Measurements from ENCODE around the gene WDFY4.
"Not testable (repeated sequence)": the region's sequence is repeated elsewhere in the genome, so short reads cannot be mapped to it uniquely, and the experiment has no call there.

Gene WDFY4, protein sequence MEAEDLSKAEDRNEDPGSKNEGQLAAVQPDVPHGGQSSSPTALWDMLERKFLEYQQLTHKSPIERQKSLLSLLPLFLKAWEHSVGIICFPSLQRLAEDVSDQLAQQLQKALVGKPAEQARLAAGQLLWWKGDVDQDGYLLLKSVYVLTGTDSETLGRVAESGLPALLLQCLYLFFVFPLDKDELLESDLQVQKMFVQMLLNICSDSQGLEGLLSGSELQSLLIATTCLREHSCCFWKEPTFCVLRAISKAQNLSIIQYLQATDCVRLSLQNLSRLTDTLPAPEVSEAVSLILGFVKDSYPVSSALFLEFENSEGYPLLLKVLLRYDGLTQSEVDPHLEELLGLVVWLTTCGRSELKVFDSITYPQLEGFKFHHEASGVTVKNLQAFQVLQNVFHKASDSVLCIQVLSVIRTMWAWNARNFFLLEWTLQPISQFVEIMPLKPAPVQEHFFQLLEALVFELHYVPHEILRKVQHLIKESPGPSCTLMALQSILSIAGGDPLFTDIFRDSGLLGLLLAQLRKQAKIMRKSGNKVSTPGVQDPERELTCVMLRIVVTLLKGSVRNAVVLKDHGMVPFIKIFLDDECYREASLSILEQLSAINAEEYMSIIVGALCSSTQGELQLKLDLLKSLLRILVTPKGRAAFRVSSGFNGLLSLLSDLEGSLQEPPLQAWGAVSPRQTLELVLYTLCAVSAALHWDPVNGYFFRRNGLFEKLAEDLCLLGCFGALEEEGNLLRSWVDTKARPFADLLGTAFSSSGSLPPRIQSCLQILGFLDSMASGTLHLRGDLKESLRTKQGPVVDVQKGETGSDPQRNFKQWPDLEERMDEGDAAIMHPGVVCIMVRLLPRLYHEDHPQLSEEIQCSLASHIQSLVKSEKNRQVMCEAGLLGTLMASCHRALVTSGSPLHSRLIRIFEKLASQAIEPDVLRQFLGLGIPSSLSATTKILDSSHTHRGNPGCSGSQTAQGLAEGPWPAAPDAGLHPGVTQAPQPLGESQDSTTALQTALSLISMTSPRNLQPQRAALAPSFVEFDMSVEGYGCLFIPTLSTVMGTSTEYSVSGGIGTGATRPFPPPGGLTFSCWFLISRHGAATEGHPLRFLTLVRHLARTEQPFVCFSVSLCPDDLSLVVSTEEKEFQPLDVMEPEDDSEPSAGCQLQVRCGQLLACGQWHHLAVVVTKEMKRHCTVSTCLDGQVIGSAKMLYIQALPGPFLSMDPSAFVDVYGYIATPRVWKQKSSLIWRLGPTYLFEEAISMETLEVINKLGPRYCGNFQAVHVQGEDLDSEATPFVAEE (N-terminal part only)

DNA sequence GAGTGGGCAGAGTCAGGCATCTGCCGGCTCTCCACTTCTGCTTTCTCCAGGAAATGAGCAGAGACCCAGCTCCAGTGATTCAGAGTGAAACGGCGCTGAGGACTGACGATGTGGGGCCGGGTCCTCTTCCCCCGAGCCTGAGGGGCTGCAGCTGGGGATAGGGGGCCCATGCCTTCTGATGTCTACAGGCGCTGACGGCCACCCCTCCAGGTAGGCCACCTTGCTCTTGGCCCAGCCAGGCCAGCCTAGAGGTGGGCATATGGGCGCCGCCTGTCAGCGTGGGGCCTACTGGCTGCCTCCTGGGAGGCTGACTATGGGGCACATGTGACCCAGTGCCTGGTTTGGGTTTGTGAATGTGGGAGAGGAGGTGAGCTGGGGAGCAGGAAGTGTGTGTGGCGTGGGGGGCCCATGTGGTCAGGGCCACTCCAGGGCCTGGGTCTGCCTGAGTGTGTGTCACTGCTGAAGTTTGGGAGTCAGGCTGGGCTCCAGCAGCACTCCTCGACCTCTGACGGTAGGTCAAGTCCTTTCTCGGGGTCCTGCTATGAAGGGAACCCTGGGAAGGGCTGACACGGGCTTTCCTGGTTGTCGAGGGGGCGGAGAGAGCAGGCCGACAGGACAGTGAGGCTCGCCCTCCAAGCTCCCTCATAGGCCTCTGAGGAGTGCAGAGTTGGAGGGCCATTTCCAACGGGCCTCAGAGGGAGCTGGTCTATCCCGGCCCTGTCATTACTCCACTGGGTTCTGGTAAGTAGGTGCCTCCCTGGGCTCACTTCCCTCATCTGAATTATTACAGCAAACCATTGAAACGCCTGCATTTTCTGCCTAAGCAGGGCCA lies at the start of gene WDFY4:
TSS of gene WDFY4 (plus strand) at position 82 of the 832 bp plus-strand sequence. CDS start 24,860 bp downstream, outside the sequence.
- DNase-seq: no peak

DNA sequence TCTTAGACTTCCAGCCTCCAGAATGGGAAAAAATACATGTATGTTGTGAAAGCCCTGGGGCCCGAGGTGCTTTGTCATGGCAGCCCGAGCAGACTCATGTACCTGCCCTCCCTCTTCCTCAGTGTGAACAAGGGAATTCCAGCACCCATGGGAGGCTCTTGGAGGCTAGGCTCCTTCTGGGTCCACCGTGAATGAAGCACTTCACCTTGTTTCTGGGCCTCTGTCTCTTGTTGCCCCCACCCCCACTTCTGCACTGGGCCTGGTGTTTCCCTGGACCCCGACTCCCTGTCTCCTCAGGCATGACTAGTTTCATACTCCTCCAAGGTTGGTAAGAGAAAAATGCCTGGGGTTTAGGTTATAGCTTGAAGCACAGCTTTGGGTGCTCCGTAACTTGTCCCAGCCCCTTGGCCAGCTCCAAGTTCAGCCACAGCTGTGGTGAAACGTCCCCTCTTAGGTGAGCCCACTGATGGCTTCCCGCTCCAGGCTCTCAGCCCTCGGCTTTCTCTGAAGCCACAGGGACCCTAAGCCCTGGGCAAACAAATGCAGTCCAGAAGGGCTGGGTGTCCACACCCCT lies 49.6 kb upstream of the WDFY4 start:
- DNase-seq: no peak

DNA sequence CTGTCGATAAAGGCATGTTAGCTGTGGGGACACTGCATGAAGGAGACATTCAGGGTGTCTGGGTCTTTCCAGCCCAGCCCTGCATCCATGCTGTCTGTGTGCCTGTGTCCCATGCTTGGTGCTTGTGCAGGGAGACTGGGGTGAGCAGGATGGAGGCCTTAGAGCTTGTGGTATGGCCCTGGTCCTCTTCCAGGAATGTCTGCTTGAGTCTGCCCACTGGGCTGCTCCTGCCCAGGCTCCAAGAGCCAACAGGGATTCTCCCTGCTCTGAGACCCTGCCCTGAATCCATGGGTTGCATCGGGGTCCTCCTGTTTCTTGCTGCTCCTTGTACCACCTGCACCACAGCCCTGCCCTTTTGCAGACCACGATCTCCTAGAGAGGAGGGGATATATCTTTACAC lies 48.4 kb upstream of the WDFY4 start:
- no peak for DNase-seq

DNA sequence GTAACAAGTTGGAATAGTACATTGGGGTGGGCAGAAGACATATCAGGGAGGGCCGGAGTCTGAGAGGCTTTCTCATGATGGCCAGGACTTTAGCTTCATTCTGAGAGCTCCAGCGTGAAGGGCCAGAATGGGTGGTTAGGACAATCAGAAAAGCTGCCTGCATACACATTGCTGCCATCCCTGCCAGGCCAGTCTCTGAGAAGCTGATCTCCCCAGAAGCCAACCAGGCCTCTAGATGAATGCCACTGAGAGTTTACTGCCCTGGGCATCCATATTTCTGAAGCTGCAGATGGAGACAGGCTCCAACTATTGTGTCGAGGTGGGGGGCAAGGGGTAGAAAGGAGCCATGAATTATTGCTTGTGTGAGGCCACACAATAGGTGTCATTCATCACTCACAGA lies 47.8 kb upstream of the WDFY4 start:
- DNase-seq: no peak

DNA sequence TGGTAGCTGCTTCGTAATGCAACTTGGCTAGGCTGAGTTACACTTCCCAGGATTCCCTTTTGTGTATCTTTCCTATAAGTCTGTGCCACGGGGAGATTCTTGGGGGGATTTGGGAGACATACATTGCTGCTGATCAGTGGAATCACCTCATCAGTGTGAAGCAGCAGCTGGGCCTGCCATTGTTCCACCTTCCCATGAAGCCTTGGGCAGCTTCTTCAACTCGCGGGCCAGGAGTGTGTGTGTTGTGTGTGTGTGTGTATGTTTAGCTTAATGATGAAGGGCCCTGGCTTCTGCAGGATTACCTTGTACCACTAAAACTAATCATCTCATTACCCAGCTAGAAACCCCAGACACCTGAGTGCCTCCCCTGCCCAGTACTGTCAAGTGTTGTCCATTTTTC lies 46.5 kb upstream of the WDFY4 start:
- DNase-seq: no peak

DNA sequence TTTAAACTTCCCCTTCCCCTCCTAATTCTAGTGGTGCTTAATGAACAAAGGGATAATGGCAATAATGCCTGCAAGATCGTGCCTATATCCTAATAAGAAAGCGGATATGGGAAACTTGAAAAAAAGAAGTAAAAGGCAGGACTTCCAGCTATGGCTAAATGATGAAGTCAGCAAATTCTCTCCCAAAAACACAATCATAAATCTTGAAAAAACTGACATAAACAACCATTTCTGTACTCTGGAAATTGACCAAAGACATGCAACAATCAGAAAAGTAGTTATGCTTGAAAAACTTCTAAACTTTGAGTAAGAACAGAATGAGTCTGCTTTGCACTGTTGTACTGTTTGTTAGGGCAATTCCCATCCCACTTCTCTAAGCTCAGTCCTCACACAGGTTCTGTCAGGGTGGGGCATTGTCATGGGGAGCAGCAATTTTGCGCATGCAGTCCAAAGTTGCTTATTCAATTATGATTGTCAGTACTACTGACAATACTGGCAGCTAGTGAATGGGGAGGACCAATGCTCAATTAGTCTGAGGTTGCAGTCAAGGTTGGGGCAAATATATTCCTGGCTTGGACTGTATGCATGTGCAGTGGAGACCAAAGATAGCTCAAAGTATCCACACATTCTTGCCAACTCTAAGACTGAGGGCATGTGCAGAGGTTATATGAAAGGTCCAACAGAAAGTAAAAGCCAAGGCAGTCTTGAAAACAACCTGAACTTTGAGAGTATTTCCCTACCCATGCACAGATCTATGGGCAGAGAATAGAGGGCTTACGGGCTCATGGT lies 45.7 kb upstream of the WDFY4 start:
- no peak for DNase-seq

DNA sequence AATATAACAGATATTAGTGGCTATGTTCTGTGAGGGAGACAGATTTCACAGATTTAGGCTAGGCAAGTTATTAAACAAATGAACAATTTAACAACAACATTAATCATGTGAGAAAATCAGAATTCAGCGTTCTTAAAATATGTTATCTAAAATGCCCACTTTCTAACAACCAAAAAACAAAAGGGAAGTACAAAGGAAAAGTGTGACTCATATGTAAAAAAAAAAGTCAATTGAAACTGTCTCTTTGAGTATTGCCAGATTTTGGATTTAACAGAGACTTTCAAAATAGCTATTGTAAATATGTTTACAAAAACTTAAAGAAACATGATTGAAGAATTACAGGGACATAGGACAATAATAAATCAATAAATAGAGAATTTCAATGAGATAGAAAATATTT lies 45.0 kb upstream of the WDFY4 start:
- no peak for DNase-seq

DNA sequence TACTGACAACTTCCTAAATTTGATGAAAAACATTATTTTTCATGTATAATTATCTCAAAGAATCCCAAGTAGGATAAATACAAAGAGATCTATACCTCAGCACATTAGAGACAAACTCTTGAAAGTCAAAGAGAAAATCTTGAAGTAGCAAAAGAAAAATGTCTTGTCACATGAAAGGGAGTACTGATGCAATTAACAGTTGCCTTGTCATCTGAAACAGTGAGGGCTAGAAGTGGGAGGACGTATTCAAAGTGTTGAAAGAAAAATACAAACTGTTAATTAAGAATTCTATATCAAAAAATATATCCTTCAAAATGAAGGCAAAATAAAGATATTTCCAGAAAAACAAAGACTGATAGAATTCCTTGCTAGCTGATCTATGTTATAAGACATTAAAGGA lies 44.3 kb upstream of the WDFY4 start:
- DNase-seq: no peak

DNA sequence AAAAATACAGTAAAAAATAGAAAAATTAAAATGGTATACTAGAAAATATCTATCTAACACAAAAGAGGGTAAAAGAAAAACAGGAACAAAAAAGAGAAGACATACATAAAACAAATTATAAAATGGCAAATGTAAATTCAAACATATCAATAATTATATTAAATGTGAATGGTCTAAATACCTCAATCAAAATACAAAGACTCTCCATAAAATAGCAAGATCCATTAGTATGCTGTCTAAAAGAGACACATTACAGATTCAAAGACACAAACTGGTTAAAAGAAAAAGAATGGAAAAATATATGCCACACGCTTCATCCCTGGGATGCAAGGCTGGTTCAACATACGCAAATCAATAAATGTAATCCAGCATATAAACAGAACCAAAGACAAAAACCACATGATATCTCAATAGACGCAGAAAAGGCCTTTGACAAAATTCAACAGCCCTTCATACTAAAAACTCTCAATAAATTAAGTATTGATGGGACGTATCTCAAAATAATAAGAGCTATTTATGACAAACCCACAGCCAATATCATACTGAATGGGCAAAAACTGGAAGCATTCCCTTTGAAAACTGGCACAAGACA lies 43.5 kb upstream of the WDFY4 start:
- DNase-seq: not testable (repeated sequence)

DNA sequence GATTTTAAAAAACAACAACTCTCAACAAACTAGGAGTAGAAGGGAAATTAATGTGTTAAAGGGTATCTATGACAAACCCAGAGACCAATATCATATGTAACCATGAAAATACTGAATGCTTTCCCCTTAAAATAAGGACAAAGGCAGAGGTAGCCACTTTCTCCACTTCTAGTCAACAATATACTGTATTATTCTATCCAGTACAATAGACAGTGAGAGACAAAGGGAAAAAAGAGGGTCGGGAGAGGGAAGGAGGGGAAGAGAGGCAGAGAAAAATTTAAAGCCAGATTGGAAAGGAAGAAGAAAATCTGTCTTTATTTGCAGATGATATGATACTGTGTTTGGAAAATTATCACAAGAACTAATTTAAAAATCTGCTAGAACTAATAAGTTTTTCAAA lies 39.1 kb upstream of the WDFY4 start:
- no peak for DNase-seq

DNA sequence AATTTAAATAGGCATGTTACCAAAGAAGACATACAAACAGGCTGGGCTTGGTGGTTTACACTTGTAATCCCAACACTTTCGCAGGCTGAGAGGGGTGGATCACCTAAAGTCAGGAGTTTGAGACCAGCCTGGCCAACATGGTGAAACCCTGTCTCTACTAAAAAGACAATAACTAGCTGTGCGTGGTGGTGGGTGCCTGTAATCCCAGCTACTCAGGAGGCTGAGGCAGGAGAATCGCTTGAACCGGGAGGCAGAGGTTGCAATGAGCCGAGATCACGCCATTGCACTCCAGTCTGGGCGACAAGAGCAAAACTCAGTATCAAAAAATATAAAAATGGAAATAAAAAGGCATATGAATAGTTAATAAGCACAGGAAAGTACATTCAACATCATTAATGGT lies 37.6 kb upstream of the WDFY4 start:
- DNase-seq: not testable (repeated sequence)

DNA sequence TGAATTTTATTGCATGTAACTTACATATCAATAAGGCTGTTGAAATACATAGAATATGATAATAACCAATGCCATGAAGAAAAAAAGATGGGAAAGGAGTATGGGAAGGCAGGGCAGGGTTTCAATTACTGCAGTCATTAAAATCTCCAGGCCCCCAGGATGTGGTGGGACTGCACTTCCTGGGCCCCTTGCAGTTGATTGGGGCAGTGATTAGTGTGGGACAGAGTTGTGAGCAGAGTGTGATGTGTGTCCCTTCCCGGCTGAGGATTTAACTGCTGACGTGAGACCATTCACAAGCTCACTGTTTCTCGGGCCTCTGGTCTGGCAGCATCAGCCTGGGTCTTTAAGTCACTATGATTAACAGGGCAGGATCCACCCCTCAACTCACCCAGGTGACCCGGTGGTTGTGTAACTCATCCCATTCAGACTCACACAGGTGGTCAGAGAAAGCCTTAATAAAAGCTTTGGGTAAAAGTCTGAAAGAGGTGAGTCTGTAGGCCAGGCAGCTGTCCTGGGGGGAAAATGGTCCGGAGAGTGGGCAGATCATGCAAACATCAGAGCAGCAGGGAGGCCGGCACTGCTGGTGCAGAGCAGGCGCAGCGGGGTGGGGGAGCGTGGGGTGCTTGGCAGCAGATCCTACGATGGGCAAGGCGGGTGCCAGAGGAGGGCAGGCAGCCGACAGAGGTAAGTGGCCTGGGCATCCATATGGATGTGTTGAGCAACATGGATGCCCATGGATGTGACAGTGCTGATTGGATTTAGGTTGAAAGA lies 36.3 kb upstream of the WDFY4 start:
- DNase-seq: no peak

DNA sequence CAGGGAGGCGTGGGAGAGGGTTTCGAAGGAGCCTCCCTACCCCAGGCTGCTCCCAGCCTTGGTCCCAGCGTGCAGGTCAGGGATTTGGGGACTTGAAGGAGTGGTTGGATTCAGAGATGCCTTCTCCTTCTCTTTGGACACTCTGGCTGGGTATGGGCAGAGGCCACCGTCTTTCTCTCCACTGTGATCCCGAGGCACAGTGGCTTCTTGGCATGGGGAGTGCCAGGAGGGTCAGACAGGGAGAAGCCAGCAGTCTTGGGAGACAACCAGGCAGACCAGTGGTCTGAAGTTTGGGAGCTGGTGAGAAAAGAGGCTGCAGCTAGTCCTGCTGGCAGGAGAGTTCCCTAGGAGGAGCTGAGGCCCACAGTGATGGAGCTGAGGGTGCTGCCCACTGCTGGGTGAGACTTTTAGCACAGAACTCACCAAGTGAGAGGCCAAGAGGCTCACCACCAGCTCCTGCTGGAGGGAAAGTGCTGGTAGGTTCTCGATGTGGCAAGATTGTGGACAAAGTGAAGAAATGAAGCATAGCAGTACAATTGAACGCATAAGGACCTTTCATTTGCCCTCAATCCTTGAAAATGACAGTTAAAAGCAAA lies 35.2 kb upstream of the WDFY4 start:
- no peak for DNase-seq

DNA sequence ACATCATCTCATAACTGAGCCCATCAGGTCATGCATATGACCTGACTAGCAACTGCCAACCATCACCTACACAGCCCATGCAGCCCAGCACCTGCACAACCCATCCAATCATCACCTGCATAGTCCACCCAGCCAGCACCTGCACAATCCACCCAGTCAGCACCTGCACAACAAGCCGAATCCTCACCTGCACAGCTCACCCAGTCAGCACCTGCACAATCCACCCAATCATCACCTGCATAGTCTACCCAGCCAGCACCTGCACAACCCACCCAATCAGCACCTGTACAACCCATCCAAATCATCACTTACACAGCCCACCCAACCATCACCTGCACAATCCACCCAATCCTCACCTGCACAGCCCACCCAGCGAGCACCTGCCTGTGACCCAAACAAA lies 33.4 kb upstream of the WDFY4 start:
- DNase-seq: no peak

DNA sequence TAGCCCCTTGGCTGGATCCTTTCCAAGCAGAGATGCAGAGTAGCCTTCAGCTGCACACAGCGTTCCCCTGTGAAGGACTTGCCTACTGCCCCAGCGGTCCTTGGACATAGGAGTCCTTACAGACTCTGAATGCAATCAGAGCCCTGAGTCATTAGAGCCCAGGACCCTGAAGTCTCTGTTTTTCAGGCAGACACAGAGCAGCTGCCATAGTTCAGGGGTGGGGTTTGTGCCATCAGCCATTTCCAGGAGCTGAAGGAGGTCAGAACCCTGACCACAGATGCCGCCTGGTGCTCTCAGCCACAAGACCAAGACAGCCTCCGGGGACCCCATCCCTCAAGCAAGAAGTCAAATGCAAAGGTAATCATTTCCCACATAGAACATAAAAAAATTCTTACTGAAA lies 32.8 kb upstream of the WDFY4 start:
- no peak for DNase-seq

DNA sequence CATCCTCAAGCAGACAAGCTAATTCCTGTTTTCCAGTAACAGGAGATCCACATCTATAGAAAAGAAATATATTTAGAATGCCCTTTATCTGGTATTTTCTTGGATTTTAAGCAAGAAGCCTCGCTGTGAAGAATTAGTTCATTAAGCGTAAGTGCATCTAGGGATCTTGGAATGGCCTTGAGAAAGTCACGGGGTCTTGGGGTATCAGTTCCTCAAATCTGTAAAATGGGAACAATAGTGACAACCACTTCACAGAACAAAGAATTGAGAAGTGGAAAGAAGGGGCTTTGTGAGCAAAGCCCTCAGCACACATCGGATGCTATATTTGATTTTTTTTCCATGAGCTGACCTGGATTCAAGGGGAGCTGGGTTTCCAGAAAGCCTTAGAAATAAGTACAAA lies 32.3 kb upstream of the WDFY4 start:
- no peak for DNase-seq

DNA sequence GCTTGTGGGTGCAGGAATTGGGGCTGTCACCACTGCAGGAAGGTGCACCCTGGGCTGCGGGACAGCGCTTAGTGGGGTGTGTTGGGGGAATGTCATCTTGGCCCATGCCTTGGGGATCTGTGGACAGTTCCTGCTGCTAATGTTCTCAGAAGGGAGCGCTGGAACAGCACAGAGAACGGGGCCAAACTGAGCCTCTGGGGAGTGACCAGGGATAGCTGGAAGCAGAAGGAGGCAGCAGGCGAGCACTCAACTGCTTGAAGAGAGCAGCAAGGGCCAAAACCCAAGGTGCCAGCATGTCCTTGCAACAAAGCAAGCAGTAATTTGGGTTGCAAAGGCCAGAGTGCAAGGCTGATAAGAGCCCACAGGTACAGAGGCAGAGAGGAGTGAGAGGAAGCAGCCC lies 31.3 kb upstream of the WDFY4 start:
- DNase-seq: no peak

DNA sequence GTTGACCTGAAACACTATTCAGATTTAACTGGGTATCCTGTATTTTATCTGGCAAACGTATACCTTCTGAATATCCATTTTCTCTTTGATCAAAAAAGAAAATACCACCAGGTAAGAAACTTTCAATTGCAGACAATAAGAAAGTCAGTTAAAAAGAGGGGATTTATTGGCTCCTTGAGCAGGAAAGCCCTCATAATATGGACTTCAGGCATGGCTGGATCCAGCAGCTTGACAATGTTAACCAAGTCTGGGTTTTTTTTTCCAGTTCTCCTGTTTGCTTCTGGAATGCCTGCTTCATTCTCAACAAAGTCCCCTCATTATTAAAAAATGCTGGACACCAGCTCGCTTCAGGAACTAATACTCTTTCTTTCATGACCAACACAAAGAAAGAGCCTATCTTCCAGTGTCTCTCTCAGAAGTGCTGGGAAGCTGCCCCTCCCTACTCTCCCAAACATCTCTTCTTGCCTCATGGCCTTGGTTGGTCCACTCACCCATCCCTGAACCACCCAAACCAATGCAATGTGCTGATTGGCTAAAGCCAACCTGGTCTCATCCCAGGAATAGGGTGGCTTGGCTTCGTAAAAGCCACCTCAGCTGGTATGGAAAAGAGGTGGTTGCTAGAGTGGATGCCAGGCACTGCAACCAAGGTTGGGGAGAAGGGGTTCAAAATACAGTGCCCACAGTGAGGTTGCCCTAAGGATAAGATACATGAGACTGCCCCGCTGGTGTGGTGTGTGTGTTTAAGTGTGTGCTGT lies 30.6 kb upstream of the WDFY4 start:
- no peak for DNase-seq
